Tracheal epithelial cell (primary cell): Measurements from ENCODE around the gene NANOS1. TPM values are rescaled to one million over a fixed set of nuclear protein-coding genes. Genes with fewer than 3 reads are reported as not detected.

Source experiments
- total RNA-seq: library from RNA; depleted of rRNA; stranded (reverse); fragments of >200 nt; gene quantifications from 2 replicates; pipeline ENCODE4 v1.2.1, GENCODE V29; 2014

The NANOS1 gene
- total RNA-seq, result 0.64 and 1.7 TPM in 2 replicates

GRCh38 chr10:119029613-119030420, at the start of gene NANOS1:
Gene NANOS1, plus strand, starts transcription at chr10:119029714. Its CDS starts 88 bp downstream, at chr10:119029802.

GRCh38 chr10:119080521-119081259, 51.2 kb downstream of the NANOS1 start, which contains the start of gene EIF3A:
Gene EIF3A, minus strand, starts transcription at chr10:119080817. Its CDS starts 141 bp downstream, at chr10:119080676.

Other genes starting within 250 kb of the NANOS1 start
- gene EIF3A, start 51.1 kb downstream of the NANOS1 start, total RNA-seq, result 133 and 178 TPM in 2 replicates
- gene DENND10, start 74.4 kb downstream of the NANOS1 start, total RNA-seq, result 64.6 and 79.3 TPM in 2 replicates
- 37.5 and 42.9 TPM in 2 replicates for gene SFXN4, start 136.0 kb downstream of the NANOS1 start, total RNA-seq
- 175 and 185 TPM in 2 replicates for gene PRDX3, start 149.1 kb downstream of the NANOS1 start, total RNA-seq
- gene GRK5, start 177.9 kb downstream of the NANOS1 start, total RNA-seq, result 2.8 and 3.6 TPM in 2 replicates